B cell (primary cell): ENCODE measurements around the gene ALPL. TPM values are rescaled to one million over a fixed set of nuclear protein-coding genes. Genes with fewer than 3 reads are reported as not detected.

ENCODE experiments used
- ATAC-seq: fragments of 200-7000 bp; cut with Tn5 transposase; one replicate; pipeline ENCODE4 v1.10.0; 2021; ENCODE audit warnings: low read depth, mild to moderate bottlenecking, moderate number of reproducible peaks, moderate library complexity
- CTCF ChIA-PET: fragments of 350-600 bp; sonication (Branson Sonifier 250); formaldehyde crosslinking; loops from one replicate; lab custom pipeline; 2021; ENCODE audit warnings: antibody characterized with exemption, inconsistent platforms; lab: Charles Lee
- POLR2A ChIA-PET: fragments of 350-600 bp; sonication (Branson Sonifier 250); formaldehyde crosslinking; loops from one replicate; lab custom pipeline; 2021; ENCODE audit warnings: antibody characterized with exemption; lab: Charles Lee
- DNase-seq: peaks from one replicate; pipeline ENCODE4 v3.0.0; 2013
- H2AFZ ChIP-seq: 2 replicates; pipeline ENCODE4 v1.6.1; 2012; ENCODE audit warnings: mild to moderate bottlenecking, low read depth, low read length; ENCODE audit not compliant: insufficient read depth, poor library complexity, severe bottlenecking
- H3K27ac ChIP-seq, 2 donors: 1 replicate in 1 of 2; 2 replicates in 1 of 2; pipeline ENCODE4 v1.5.1; 2012 to 2013; ENCODE audit warnings: low read length in 2 of 2, mild to moderate bottlenecking in 2 of 2, moderate library complexity in 1 of 2
- H3K27me3 ChIP-seq, 4 experiments: fragments of 200-600 bp in 1 of 4; sonication (generic) in 1 of 4; replicated peaks in 1 of 4; 1 replicate in 2 of 4; 2 replicates in 2 of 4; pipeline versions ENCODE4 v1.6.1 to v1.7.0; 2013 to 2016; ENCODE audit warnings: low read length in 3 of 4, mild to moderate bottlenecking in 2 of 4, mixed read lengths in 1 of 4, moderate library complexity in 1 of 4; ENCODE audit not compliant: insufficient read depth in 4 of 4, control insufficient read depth in 3 of 4; ENCODE audit errors: control extremely low read depth in 1 of 4
- H3K36me3 ChIP-seq, 2 experiments: replicated peaks in 1 of 2; 1 replicate in 1 of 2; 2 replicates in 1 of 2; pipeline versions ENCODE4 v1.6.1 to v1.7.1; 2013; ENCODE audit warnings: low read length in 1 of 2; ENCODE audit not compliant: insufficient read depth in 2 of 2, control insufficient read depth in 1 of 2; ENCODE audit errors: control extremely low read depth in 1 of 2, extremely low read depth in 1 of 2
- H3K4me1 ChIP-seq, 2 donors: fragments of 200-600 bp in 1 of 2; sonication (generic) in 1 of 2; 1 replicate in 1 of 2; 2 replicates in 1 of 2; pipeline versions ENCODE4 v1.5.1 to v1.6.1; 2013 to 2017; ENCODE audit warnings: low read length in 2 of 2; ENCODE audit not compliant: control insufficient read depth in 2 of 2, insufficient read depth in 2 of 2
- H3K4me2 ChIP-seq: replicated peaks from 2 replicates; pipeline ENCODE3; 2012; ENCODE audit warnings: mild to moderate bottlenecking, low read depth, low read length; ENCODE audit not compliant: poor library complexity, severe bottlenecking
- H3K4me3 ChIP-seq, 5 experiments: fragments of 200-600 bp in 1 of 5; sonication (generic) in 1 of 5; 1 replicate in 3 of 5; 2 replicates in 2 of 5; pipeline versions ENCODE4 v1.5.1 to v1.7.0; 2011 to 2016; ENCODE audit warnings: low read length in 4 of 5, mild to moderate bottlenecking in 4 of 5, low read depth in 2 of 5, control low read depth in 1 of 5, moderate library complexity in 1 of 5; ENCODE audit not compliant: insufficient read depth in 1 of 5; ENCODE audit errors: control extremely low read depth in 1 of 5, extremely low read depth in 1 of 5
- H3K79me2 ChIP-seq: fragments of 200-600 bp; sonication (generic); one replicate; pipeline ENCODE4 v1.6.0; 2016; ENCODE audit warnings: low read length; ENCODE audit not compliant: control insufficient read depth, insufficient read depth
- H3K9ac ChIP-seq: fragments of 200-600 bp; sonication (generic); 2 replicates; pipeline ENCODE4 v1.6.1; 2017; ENCODE audit warnings: mild to moderate bottlenecking, low read length, moderate library complexity
- H3K9me3 ChIP-seq, 3 donors: one replicate each; pipeline versions ENCODE4 v1.6.1 to v1.7.1; 2013; ENCODE audit warnings: low read length in 2 of 3; ENCODE audit not compliant: control insufficient read depth in 2 of 3, insufficient read depth in 1 of 3; ENCODE audit errors: control extremely low read depth in 1 of 3
- H4K20me1 ChIP-seq: 2 replicates; pipeline ENCODE4 v1.6.0; 2012; ENCODE audit warnings: mild to moderate bottlenecking, low read length; ENCODE audit not compliant: insufficient read depth, control insufficient read depth, poor library complexity, severe bottlenecking
- H3K27ac Mint-ChIP-seq: one replicate; pipeline ENCODE4 v1.8.0; 2021; ENCODE audit warnings: mixed read lengths
- H3K27me3 Mint-ChIP-seq: one replicate; pipeline ENCODE4 v1.8.0; 2021; ENCODE audit warnings: mixed read lengths
- H3K4me1 Mint-ChIP-seq: one replicate; pipeline ENCODE4 v1.8.0; 2021; ENCODE audit warnings: mixed read lengths
- H3K4me3 Mint-ChIP-seq: one replicate; pipeline ENCODE4 v1.8.0; 2021; ENCODE audit warnings: mixed read lengths
- H3K9me3 Mint-ChIP-seq: one replicate; pipeline ENCODE4 v1.8.0; 2022; ENCODE audit warnings: mixed read lengths; ENCODE audit not compliant: insufficient read depth
- CTCF ChIP-seq: fragments of 200-600 bp; IDR thresholded peaks from one replicate; pipeline ENCODE4 v1.8.0; 2022; ENCODE audit warnings: antibody characterized with exemption, mild to moderate bottlenecking
- EZH2 ChIP-seq: IDR thresholded peaks from 2 replicates; pipeline ENCODE4 v1.6.1; 2012; ENCODE audit warnings: borderline replicate concordance, low read depth, mild to moderate bottlenecking, moderate library complexity, low read length; ENCODE audit not compliant: insufficient read depth, poor library complexity, severe bottlenecking
- WGBS: methylation state at CpG from one replicate; pipeline ENCODE4 v1.1.5; 2013; ENCODE audit warnings: missing lambda C conversion rate; ENCODE audit not compliant: insufficient coverage; 5-methylcytosine and 5-hydroxymethylcytosine counted together
- intact Hi-C: fragments of 100-400 bp; cut with micrococcal nuclease; formaldehyde crosslinking; loops from one replicate; pipeline ENCODE4 v1.10.0; 2022
- polyA plus RNA-seq: library from polyadenylated mRNA; depleted of rRNA; stranded (reverse); fragments of >200 nt; gene quantifications from 2 replicates; pipeline ENCODE4 v1.2.3, GENCODE V29; 2012
- total RNA-seq, 2 donors: library from RNA; stranded (reverse); fragments of 120-200 nt in 1 of 2; gene quantifications; 1 replicate in 1 of 2; 2 replicates in 1 of 2; pipeline versions ENCODE4 v1.2.3 to v1.2.4, GENCODE V29; 2013 to 2022

The ALPL gene
- total and polyA plus RNA-seq, 2 donors (not counting 1 experiment from before 2014, with no cell fraction given): 1.6 to 12.2 TPM

- Histone ChIP-seq H4K20me1 (no peaks in the 10 kb centered on the region), H3K36me3 (no peaks in the 10 kb centered on the region), H3K4me2 (no peak overlapping the region), H3K4me3 (no peak overlapping the region), H2AFZ (no peak overlapping the region), H3K27ac (no peak overlapping the region), H3K9me3 (no peaks in the 10 kb centered on the region), H3K9ac (no peak overlapping the region), H3K4me1 (no peaks in the 10 kb centered on the region), H3K27me3 (no peaks in the 10 kb centered on the region), H3K79me2 (no peaks in the 10 kb centered on the region)
- no peaks in the 10 kb centered on the region for H3K4me1 Mint-ChIP-seq
- TF ChIP-seq EZH2: no peak
- no peak for TF ChIP-seq CTCF
- POLR2A ChIA-PET: no interaction called here
- ATAC-seq (no peak), DNase-seq (no peak)
- H3K27ac Mint-ChIP-seq: no peak overlapping the region
- no peak overlapping the region for H3K4me3 Mint-ChIP-seq
- H3K9me3 Mint-ChIP-seq: no peaks in the 10 kb centered on the region
- intact Hi-C loops: no loop called here
- WGBS: 78% methylated on average over 1 of the region's 5 CpGs
- peaks cover 34% of the 10 kb centered on the region for H3K27me3 Mint-ChIP-seq
- CTCF ChIA-PET: no interaction called here
These were observed 80.4 kb downstream of the ALPL start for GRCh38 chr1:21589618-21590017.

GRCh38 chr1:21590126-21590880, 81.1 kb downstream of the ALPL start:
- WGBS: 27% methylated on average over 19 of the region's 23 CpGs
- DNase-seq (no peak), ATAC-seq (no peak)
- Mint-ChIP-seq H3K9me3 (no peaks in the 10 kb centered on the region), H3K4me3 (no peak overlapping the region), H3K27me3 (peaks cover 30% of the 10 kb centered on the region), H3K27ac (no peak overlapping the region), H3K4me1 (no peaks in the 10 kb centered on the region)
- Histone ChIP-seq H2AFZ (no peak overlapping the region), H3K79me2 (no peaks in the 10 kb centered on the region), H4K20me1 (no peaks in the 10 kb centered on the region), H3K9ac (no peak overlapping the region), H3K4me2 (no peak overlapping the region), H3K27ac (no peak overlapping the region), H3K27me3 (no peaks in the 10 kb centered on the region), H3K4me1 (no peaks in the 10 kb centered on the region), H3K4me3 (no peak overlapping the region), H3K36me3 (no peaks in the 10 kb centered on the region), H3K9me3 (peaks cover 0 to 1% (median 0%) of the 10 kb centered on the region in 3 donors)
- CTCF ChIA-PET: no interaction called here
- POLR2A ChIA-PET: no interaction called here
- TF ChIP-seq CTCF (no peak), EZH2 (no peak)
- intact Hi-C loops: no loop called here
